Prostate gland (tissue), 2 donors: Measurements from ENCODE around the gene RGS7. TPM values are rescaled to one million over a fixed set of nuclear protein-coding genes. Genes with fewer than 3 reads are reported as not detected.

Experiments used
- DNase-seq: peaks from one replicate; pipeline ENCODE4 v3.0.0-alpha.2; 2019; ENCODE audit warnings: low spot score
- H3K27ac ChIP-seq, 2 donors: fragments of 200-600 bp; sonication (generic); 2 replicates each; pipeline ENCODE4 v1.5.1; 2017 to 2019
- H3K27me3 ChIP-seq: fragments of 200-600 bp; sonication (generic); replicated peaks from 2 replicates; pipeline ENCODE4 v1.5.1; 2019; ENCODE audit not compliant: insufficient read depth
- H3K36me3 ChIP-seq, 2 donors: fragments of 200-600 bp; sonication (generic); 1 replicate in 1 of 2; 2 replicates in 1 of 2; pipeline versions ENCODE4 v1.5.1 to v1.8.1; 2017 to 2019
- H3K4me1 ChIP-seq: fragments of 200-600 bp; sonication (generic); replicated peaks from 2 replicates; pipeline ENCODE4 v1.5.1; 2019
- H3K4me3 ChIP-seq, 2 donors: fragments of 200-600 bp; sonication (generic); 2 replicates each; pipeline ENCODE4 v1.5.1; 2017 to 2019
- H3K9me3 ChIP-seq: fragments of 200-600 bp; sonication (generic); 2 replicates; pipeline ENCODE4 v1.5.1; 2017
- CTCF ChIP-seq, 4 experiments: fragments of 200-600 bp in 2 of 4; fragments of 450-650 bp in 2 of 4; sonication (generic) in 2 of 4; IDR thresholded peaks; 1 replicate in 3 of 4; 2 replicates in 1 of 4; pipeline ENCODE4 v1.5.1; 2016 to 2019; ENCODE audit warnings: antibody characterized with exemption in 4 of 4, mild to moderate bottlenecking in 2 of 4, moderate library complexity in 2 of 4
- POLR2A ChIP-seq: fragments of 450-650 bp; IDR thresholded peaks from one replicate; pipeline ENCODE4 v1.6.1; 2016; ENCODE audit warnings: antibody characterized with exemption, mild to moderate bottlenecking
- POLR2AphosphoS5 ChIP-seq: sonication (generic); formaldehyde crosslinking; IDR thresholded peaks from one replicate; pipeline ENCODE4 v1.6.1; 2017; ENCODE audit warnings: antibody characterized with exemption
- WGBS: methylation state at CpG from one replicate; pipeline ENCODE4 v1.1.5; 2018; 5-methylcytosine and 5-hydroxymethylcytosine counted together
- intact Hi-C: fragments of 100-400 bp; cut with DNase I; formaldehyde crosslinking; loops from one replicate; pipeline ENCODE4 v1.14.2; 2022
- total RNA-seq, 2 donors: library from RNA; depleted of rRNA; stranded (reverse); fragments of >200 nt; gene quantifications; one replicate each; pipeline ENCODE4 v1.1.0, GENCODE V29; 2016

RGS7 gene
- total RNA-seq, 2 donors from 2014 or later: 0.32 to 1.3 TPM

- 23% methylated on average over 6 of the region's 6 CpGs for WGBS
- H3K4me1 ChIP-seq: no peaks in the 10 kb centered on the region
- DNase-seq: no peak
- no peaks in the 10 kb centered on the region for H3K27me3 ChIP-seq
- no peaks in the 10 kb centered on the region for H3K9me3 ChIP-seq
- TF ChIP-seq POLR2AphosphoS5: no peak
- TF ChIP-seq CTCF (IDR thresholded peaks at IDR 0.05): no peak
- TF ChIP-seq POLR2A: no peak
- no peak overlapping the region for H3K4me3 ChIP-seq
- intact Hi-C loops: no loop called here
- H3K27ac ChIP-seq: no peak overlapping the region
- H3K36me3 ChIP-seq: no peaks in the 10 kb centered on the region
Observed at GRCh38 chr1:241074507-241074906, 282.5 kb downstream of the RGS7 start.

GRCh38 chr1:241068359-241068758 is 288.6 kb downstream of the RGS7 start:
- no peak for DNase-seq
- Histone ChIP-seq H3K27ac (no peak overlapping the region), H3K36me3 (no peaks in the 10 kb centered on the region), H3K4me3 (no peak overlapping the region), H3K4me1 (no peaks in the 10 kb centered on the region), H3K9me3 (no peaks in the 10 kb centered on the region), H3K27me3 (no peaks in the 10 kb centered on the region)
- WGBS: 78% methylated on average over 2 of the region's 2 CpGs
- TF ChIP-seq POLR2A (no peak), POLR2AphosphoS5 (no peak), CTCF (IDR thresholded peaks at IDR 0.05) (no peak)
- intact Hi-C loops: no loop called here

GRCh38 chr1:241063276-241063675 is 293.7 kb downstream of the RGS7 start:
- TF ChIP-seq POLR2A (no peak), POLR2AphosphoS5 (no peak), CTCF (IDR thresholded peaks at IDR 0.05) (no peak)
- WGBS: 46% methylated on average over 5 of the region's 5 CpGs

GRCh38 chr1:241061062-241061461 is 295.9 kb downstream of the RGS7 start:
- Histone ChIP-seq H3K4me1 (no peaks in the 10 kb centered on the region), H3K36me3 (no peaks in the 10 kb centered on the region), H3K27me3 (no peaks in the 10 kb centered on the region), H3K4me3 (no peak overlapping the region), H3K9me3 (no peaks in the 10 kb centered on the region), H3K27ac (no peak overlapping the region)
- 79% methylated on average over 3 of the region's 3 CpGs for WGBS
- no peak for DNase-seq
- TF ChIP-seq POLR2AphosphoS5 (no peak), POLR2A (no peak), CTCF (IDR thresholded peaks at IDR 0.05) (no peak)
- intact Hi-C loops: no loop called here

More at GRCh38 chr1:241063276-241063675, 293.7 kb downstream of the RGS7 start:
- Histone ChIP-seq H3K27ac (no peak overlapping the region), H3K4me3 (no peak overlapping the region), H3K4me1 (no peaks in the 10 kb centered on the region), H3K9me3 (no peaks in the 10 kb centered on the region), H3K36me3 (no peaks in the 10 kb centered on the region), H3K27me3 (no peaks in the 10 kb centered on the region)
- intact Hi-C loops: no loop called here
- DNase-seq: no peak

- Histone ChIP-seq H3K9me3 (no peaks in the 10 kb centered on the region), H3K4me3 (no peak overlapping the region), H3K4me1 (no peaks in the 10 kb centered on the region), H3K27ac (no peak overlapping the region), H3K27me3 (no peaks in the 10 kb centered on the region), H3K36me3 (no peaks in the 10 kb centered on the region)
- TF ChIP-seq POLR2A (no peak), CTCF (IDR thresholded peaks at IDR 0.05) (no peak), POLR2AphosphoS5 (no peak)
- intact Hi-C loops: no loop called here
- no peak for DNase-seq
- 38% methylated on average over 4 of the region's 4 CpGs for WGBS
Observed at GRCh38 chr1:241048622-241049021, 308.4 kb downstream of the RGS7 start.
